Measurements from ENCODE around the gene PODN. TPM values are rescaled to one million over a fixed set of nuclear protein-coding genes. Genes with fewer than 3 reads are reported as not detected.

Gene PODN
- total RNA-seq, 1 experiment from 2014 or later, result not detected

DNA sequence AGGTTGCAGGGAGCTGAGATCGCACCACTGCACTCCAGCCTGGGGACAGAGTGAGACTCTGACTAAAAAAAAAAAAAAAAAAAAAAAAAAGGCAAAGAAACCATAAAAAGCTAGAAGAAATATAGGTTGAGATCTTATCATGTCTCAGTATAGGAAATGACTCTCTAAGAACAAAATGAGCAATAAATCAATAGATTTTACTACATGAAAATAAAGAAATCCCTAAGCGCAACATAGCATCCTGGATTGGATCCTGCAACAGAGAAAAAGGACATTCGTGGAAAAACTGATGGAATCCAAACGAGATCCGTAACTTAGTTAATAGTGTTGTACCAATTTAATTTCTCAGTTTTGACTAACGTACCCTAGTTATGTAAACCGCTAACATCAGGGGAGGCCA lies 45.1 kb downstream of the PODN start:
- H3K27me3 Mint-ChIP-seq (ENCODE audit: insufficient read depth, unreplicated experiment), result peaks cover 12% of the 10 kb centered on the region
- BruUV-seq (replicated peaks), result no TSS peak
- H3K4me3 Mint-ChIP-seq (ENCODE audit: unreplicated experiment), result no peak overlapping the region
- TF ChIP-seq, protein P1, sequence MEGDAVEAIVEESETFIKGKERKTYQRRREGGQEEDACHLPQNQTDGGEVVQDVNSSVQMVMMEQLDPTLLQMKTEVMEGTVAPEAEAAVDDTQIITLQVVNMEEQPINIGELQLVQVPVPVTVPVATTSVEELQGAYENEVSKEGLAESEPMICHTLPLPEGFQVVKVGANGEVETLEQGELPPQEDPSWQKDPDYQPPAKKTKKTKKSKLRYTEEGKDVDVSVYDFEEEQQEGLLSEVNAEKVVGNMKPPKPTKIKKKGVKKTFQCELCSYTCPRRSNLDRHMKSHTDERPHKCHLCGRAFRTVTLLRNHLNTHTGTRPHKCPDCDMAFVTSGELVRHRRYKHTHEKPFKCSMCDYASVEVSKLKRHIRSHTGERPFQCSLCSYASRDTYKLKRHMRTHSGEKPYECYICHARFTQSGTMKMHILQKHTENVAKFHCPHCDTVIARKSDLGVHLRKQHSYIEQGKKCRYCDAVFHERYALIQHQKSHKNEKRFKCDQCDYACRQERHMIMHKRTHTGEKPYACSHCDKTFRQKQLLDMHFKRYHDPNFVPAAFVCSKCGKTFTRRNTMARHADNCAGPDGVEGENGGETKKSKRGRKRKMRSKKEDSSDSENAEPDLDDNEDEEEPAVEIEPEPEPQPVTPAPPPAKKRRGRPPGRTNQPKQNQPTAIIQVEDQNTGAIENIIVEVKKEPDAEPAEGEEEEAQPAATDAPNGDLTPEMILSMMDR (IDR thresholded peaks at IDR 0.05; ENCODE audit: unreplicated experiment), result no peak
- H3K27ac Mint-ChIP-seq (ENCODE audit: low read depth, unreplicated experiment), result no peak overlapping the region
- H3K36me3 Mint-ChIP-seq (ENCODE audit: insufficient read depth, unreplicated experiment), result no peaks in the 10 kb centered on the region
- intact Hi-C loops (cut with micrococcal nuclease), result no loop called here
- ChIA-PET POLR2A (interaction anchor here (0.6 kb wide), 1 partner anchor 66 kb away, joined by 3 read pairs; no protein-coding TSS in a partner anchor), CTCF (interaction anchor here (0.6 kb wide), 1 partner anchor 34 kb away, joined by 5 read pairs; no protein-coding TSS in a partner anchor)
- H3K4me1 Mint-ChIP-seq (ENCODE audit: insufficient read depth, unreplicated experiment), result peaks cover 6% of the 10 kb centered on the region
- no peaks in the 10 kb centered on the region for H3K9me3 Mint-ChIP-seq (ENCODE audit: unreplicated experiment)
- no peak for DNase-seq (ENCODE audit: unreplicated experiment)

DNA sequence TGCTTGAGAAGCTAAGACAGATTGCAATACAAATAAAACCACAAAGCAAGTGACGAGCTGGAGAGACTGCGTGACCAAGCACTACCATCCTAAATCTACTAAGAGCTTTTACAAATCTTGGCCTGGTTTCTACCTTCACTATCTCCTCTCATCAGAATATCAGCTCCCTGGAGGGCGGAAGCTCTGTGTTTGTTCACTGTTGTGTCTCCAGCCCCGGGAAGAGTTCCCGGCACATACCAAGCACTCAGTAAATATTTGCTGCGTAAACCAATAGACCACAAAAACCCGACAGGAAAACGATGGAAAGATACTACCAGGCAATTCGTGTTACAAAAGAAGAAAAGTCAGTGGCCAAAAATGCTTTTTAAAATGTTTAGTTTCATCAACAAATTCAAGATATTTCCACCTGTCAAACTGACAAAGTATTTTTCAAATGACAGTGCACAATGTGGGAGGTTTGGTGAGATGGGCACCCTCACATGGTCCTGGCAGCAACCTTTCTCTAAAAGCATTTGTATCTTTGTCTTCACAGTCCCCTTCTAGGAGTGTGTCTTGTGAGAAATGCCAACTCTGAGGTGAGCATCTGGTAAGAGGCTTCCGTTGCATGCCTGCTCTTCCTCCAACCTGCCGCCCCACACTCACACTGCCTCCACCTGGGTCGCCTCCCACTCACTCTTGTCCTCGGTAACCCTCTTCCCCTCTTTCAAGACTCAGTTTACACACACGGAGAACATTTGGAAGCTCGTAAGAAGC lies 45.7 kb downstream of the PODN start:
- CTCF ChIA-PET, result interaction anchor here (0.6 kb wide), 1 partner anchor 34 kb away, joined by 5 read pairs; no protein-coding TSS in a partner anchor
- TF ChIP-seq, protein P1 (IDR thresholded peaks at IDR 0.05; ENCODE audit: unreplicated experiment), result no peak
- H3K36me3 Mint-ChIP-seq (ENCODE audit: insufficient read depth, unreplicated experiment), result no peaks in the 10 kb centered on the region
- H3K27me3 Mint-ChIP-seq (ENCODE audit: insufficient read depth, unreplicated experiment), result peaks cover 12% of the 10 kb centered on the region
- H3K9me3 Mint-ChIP-seq (ENCODE audit: unreplicated experiment), result no peaks in the 10 kb centered on the region
- H3K4me3 Mint-ChIP-seq (ENCODE audit: unreplicated experiment), result no peak overlapping the region
- POLR2A ChIA-PET, result interaction anchor here (0.6 to 0.7 kb wide), 4 partner anchors 67 to 1875 kb away, joined by 3 to 4 read pairs (median 3); no protein-coding TSS in a partner anchor
- BruUV-seq (replicated peaks), result no TSS peak
- peaks cover 6% of the 10 kb centered on the region for H3K4me1 Mint-ChIP-seq (ENCODE audit: insufficient read depth, unreplicated experiment)
- no peak for DNase-seq (ENCODE audit: unreplicated experiment)
- intact Hi-C loops (cut with micrococcal nuclease), result no loop called here
- H3K27ac Mint-ChIP-seq (ENCODE audit: low read depth, unreplicated experiment), result no peak overlapping the region

DNA sequence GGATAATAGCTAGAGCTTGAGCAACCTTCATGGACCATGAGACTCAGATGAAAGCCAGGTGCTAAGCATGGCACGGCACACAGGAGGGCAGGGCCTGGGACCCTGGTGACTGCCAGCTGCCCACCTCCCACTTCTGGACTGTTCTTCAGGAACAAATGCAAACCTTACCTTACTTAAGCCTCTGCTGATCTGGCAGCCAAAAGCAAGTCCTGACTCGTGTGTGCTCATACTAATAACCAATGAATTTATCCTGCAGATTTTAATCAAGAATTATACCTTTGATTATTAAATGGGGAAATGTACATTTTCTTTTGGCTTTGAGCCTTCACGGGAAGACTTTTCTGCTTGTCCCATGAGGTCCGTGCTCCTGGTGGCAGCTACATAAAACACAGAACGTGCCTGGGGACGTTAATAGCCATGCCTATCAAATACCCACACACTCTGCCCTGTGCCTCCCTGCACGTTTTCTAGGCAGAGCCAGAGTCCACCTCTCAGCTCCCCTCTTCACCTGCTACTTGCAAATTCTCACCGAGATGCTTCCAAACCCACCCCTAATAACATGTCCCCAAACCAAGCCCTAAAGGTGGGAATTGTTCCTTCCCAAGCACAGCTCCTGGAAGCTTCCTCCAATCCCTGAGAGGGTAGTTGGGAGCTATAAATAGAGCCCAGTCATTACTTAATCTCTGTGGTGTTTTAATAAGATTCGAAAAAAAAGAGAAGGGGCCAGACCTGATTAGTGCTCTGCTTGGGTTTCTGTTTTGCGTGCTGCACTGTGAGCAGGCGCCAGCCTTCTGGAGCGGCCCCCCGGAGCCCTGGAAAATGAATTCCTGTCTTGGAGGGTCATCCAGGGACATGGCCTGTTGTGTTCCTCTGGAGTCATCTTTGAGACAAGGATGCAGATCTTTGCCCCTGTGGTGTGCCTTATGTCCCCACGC lies 46.9 kb downstream of the PODN start:
- intact Hi-C loops (cut with micrococcal nuclease), result no loop called here
- H3K4me3 Mint-ChIP-seq (ENCODE audit: unreplicated experiment), result no peak overlapping the region
- TF ChIP-seq, protein P1 (IDR thresholded peaks at IDR 0.05; ENCODE audit: unreplicated experiment), result no peak
- no peaks in the 10 kb centered on the region for H3K36me3 Mint-ChIP-seq (ENCODE audit: insufficient read depth, unreplicated experiment)
- POLR2A ChIA-PET, result interaction anchor here (0.6 to 0.7 kb wide), 2 partner anchors 894 to 1876 kb away, joined by 3 to 4 read pairs; no protein-coding TSS in a partner anchor
- CTCF ChIA-PET, result no interaction called here
- H3K27ac Mint-ChIP-seq (ENCODE audit: low read depth, unreplicated experiment), result no peak overlapping the region
- peaks cover 12% of the 10 kb centered on the region for H3K27me3 Mint-ChIP-seq (ENCODE audit: insufficient read depth, unreplicated experiment)
- no TSS peak for BruUV-seq (replicated peaks)
- peaks cover 6% of the 10 kb centered on the region for H3K4me1 Mint-ChIP-seq (ENCODE audit: insufficient read depth, unreplicated experiment)
- DNase-seq (ENCODE audit: unreplicated experiment), result no peak
- no peaks in the 10 kb centered on the region for H3K9me3 Mint-ChIP-seq (ENCODE audit: unreplicated experiment)
